Ovary (tissue), 3 donors: ENCODE measurements around the gene DTD1.

Experiments used
- CTCF ChIP-seq, 3 donors: fragments of 450-650 bp in 2 of 3; fragments of 200-600 bp in 1 of 3; IDR thresholded peaks; one replicate each; pipeline versions ENCODE4 v1.5.1 to v1.8.0; 2016 to 2022; ENCODE audit warnings: antibody characterized with exemption in 3 of 3, mild to moderate bottlenecking in 1 of 3
- EP300 ChIP-seq: sonication (generic); formaldehyde crosslinking; IDR thresholded peaks from one replicate; pipeline ENCODE4 v1.6.1; 2017; ENCODE audit warnings: antibody characterized with exemption
- POLR2A ChIP-seq: fragments of 450-650 bp; IDR thresholded peaks from one replicate; pipeline ENCODE4 v1.6.1; 2017; ENCODE audit warnings: antibody characterized with exemption, mild to moderate bottlenecking, moderate library complexity
- donor health status: DM: no; HTN: no; CAD: no.

- TF ChIP-seq CTCF (IDR thresholded peaks at IDR 0.05) (no peak), EP300 (no peak), POLR2A (no peak)
Observed at GRCh38 chr20:18778690-18779392, 191.0 kb downstream of the DTD1 start.
